Kidney epithelial cell (primary cell): ENCODE measurements around the gene FAM204A. TPM values are rescaled to one million over a fixed set of nuclear protein-coding genes. Genes with fewer than 3 reads are reported as not detected.

ENCODE experiments used
- DNase-seq: peaks from one replicate; pipeline ENCODE4 v3.0.0-alpha.2; 2010; ENCODE audit warnings: low read depth
- H3K27me3 ChIP-seq: 2 replicates; pipeline ENCODE4 v1.6.0; 2011; ENCODE audit warnings: low read length; ENCODE audit not compliant: control insufficient read depth, insufficient read depth
- H3K36me3 ChIP-seq: 2 replicates; pipeline ENCODE4 v1.5.1; 2011; ENCODE audit warnings: low read length; ENCODE audit not compliant: control insufficient read depth, insufficient read depth
- H3K4me3 ChIP-seq: 2 replicates; pipeline ENCODE4 v1.5.1; 2011; ENCODE audit warnings: low read depth, mild to moderate bottlenecking, control low read depth, low read length
- CTCF ChIP-seq: IDR thresholded peaks from 2 replicates; pipeline ENCODE4 v1.5.1; 2011; ENCODE audit warnings: mild to moderate bottlenecking, moderate library complexity, low read length, control low read depth, inconsistent platforms; ENCODE audit not compliant: insufficient read depth, poor library complexity, severe bottlenecking
- total RNA-seq: library from RNA; depleted of rRNA; stranded (reverse); fragments of >200 nt; gene quantifications from 2 replicates; pipeline ENCODE4 v1.2.3, GENCODE V29; 2015

The FAM204A gene
- total RNA-seq, 1 donor from 2014 or later = 77.2 TPM

GRCh38 chr10:118340486-118340885, 1.6 kb downstream of the FAM204A start:
- no peak for TF ChIP-seq CTCF
- H3K27me3 ChIP-seq = no peaks in the 10 kb centered on the region
- DNase-seq = no peak
- no peaks in the 10 kb centered on the region for H3K36me3 ChIP-seq
- no peak overlapping the region for H3K4me3 ChIP-seq

GRCh38 chr10:118339111-118339510, 3.0 kb downstream of the FAM204A start:
- no peaks in the 10 kb centered on the region for H3K36me3 ChIP-seq
- no peak for DNase-seq
- no peak for TF ChIP-seq CTCF
- no peak overlapping the region for H3K4me3 ChIP-seq
- no peaks in the 10 kb centered on the region for H3K27me3 ChIP-seq

GRCh38 chr10:118337356-118337755, 4.8 kb downstream of the FAM204A start:
- no peak for DNase-seq
- H3K36me3 ChIP-seq = peaks cover 2% of the 10 kb centered on the region
- H3K4me3 ChIP-seq = no peak overlapping the region
- TF ChIP-seq CTCF = no peak
- no peaks in the 10 kb centered on the region for H3K27me3 ChIP-seq

- DNase-seq = no peak
- no peak for TF ChIP-seq CTCF
- no peak overlapping the region for H3K4me3 ChIP-seq
- H3K27me3 ChIP-seq = no peaks in the 10 kb centered on the region
- peaks cover 2% of the 10 kb centered on the region for H3K36me3 ChIP-seq
These were observed 8.3 kb downstream of the FAM204A start for GRCh38 chr10:118333871-118334270.

GRCh38 chr10:118332948-118333710, 9.0 kb downstream of the FAM204A start:
- Histone ChIP-seq H3K27me3 (no peaks in the 10 kb centered on the region), H3K4me3 (no peak overlapping the region), H3K36me3 (peaks cover 2% of the 10 kb centered on the region)
- no peak for DNase-seq
- no peak for TF ChIP-seq CTCF

GRCh38 chr10:118332236-118332635, 9.9 kb downstream of the FAM204A start:
- H3K27me3 ChIP-seq = no peaks in the 10 kb centered on the region
- peaks cover 2% of the 10 kb centered on the region for H3K36me3 ChIP-seq
- no peak overlapping the region for H3K4me3 ChIP-seq
- no peak for DNase-seq
- no peak for TF ChIP-seq CTCF
